Esophagus squamous epithelium (tissue), 4 donors: ENCODE results near the gene FOXL3.

Experiments
- POLR2A ChIP-seq, 4 donors: fragments of 450-650 bp; IDR thresholded peaks; one replicate each; pipeline ENCODE4 v1.6.1; 2017; ENCODE audit warnings: antibody characterized with exemption in 4 of 4, mild to moderate bottlenecking in 4 of 4, moderate library complexity in 3 of 4
- TF ChIP-seq, protein P1 (sequence below), 6 experiments: fragments of 450-650 bp in 4 of 6; fragments of 200-600 bp in 2 of 6; sonication (generic) in 2 of 6; IDR thresholded peaks; one replicate each; pipeline ENCODE4 v1.5.1; 2016 to 2019; ENCODE audit warnings: antibody characterized with exemption in 6 of 6, mild to moderate bottlenecking in 4 of 6, moderate library complexity in 4 of 6

DNA sequence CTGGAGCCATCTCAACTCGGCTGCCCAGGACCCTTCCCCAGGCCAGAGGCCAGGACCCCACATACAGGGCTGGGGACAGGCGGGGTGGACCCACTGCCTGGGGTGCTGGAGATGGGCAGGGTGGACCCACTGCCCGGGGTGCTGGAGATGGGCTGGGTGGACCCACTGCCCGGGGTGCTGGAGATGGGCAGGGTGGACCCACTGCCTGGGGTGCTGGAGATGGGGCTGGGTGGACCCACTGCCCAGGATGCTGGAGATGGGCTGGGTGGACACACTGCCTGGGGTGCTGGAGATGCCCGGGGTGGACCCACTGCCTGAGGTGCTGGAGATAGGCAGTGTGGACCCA, 32.4 kb upstream of the FOXL3 start:
- TF ChIP-seq, protein P1, sequence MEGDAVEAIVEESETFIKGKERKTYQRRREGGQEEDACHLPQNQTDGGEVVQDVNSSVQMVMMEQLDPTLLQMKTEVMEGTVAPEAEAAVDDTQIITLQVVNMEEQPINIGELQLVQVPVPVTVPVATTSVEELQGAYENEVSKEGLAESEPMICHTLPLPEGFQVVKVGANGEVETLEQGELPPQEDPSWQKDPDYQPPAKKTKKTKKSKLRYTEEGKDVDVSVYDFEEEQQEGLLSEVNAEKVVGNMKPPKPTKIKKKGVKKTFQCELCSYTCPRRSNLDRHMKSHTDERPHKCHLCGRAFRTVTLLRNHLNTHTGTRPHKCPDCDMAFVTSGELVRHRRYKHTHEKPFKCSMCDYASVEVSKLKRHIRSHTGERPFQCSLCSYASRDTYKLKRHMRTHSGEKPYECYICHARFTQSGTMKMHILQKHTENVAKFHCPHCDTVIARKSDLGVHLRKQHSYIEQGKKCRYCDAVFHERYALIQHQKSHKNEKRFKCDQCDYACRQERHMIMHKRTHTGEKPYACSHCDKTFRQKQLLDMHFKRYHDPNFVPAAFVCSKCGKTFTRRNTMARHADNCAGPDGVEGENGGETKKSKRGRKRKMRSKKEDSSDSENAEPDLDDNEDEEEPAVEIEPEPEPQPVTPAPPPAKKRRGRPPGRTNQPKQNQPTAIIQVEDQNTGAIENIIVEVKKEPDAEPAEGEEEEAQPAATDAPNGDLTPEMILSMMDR (IDR thresholded peaks at IDR 0.05), result no peak
- no peak for TF ChIP-seq POLR2A (IDR thresholded peaks at IDR 0.05)
